Measurements from ENCODE around the gene GSDME.

DNA sequence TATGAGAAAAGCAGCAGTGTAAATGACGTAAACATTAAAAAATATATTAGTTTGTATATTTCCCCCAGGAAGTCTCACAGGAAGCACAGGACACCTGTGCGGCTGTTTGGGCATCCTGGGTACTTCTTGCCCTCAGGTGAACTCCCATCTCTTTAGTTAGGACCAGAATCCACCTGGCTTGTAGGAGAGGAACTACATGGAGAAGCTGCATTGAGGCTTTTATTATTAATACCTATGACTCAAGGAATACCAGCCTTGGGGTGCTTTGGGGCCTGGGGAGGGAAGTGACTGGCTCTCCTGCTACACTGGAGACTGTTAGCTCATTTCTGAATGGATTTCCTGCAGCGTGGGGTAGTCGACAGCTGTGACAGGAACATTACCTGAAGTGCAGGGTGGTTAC lies 40.0 kb upstream of the GSDME start:
- TF ChIP-seq EZH2phosphoT487 (IDR thresholded peaks at IDR 0.05; ENCODE audit: low read length) (no peak), EZH2 (optimal IDR thresholded peaks at IDR 0.05; ENCODE audit: low read depth, low read length) (no peak)
- TF ChIP-seq, protein P1, sequence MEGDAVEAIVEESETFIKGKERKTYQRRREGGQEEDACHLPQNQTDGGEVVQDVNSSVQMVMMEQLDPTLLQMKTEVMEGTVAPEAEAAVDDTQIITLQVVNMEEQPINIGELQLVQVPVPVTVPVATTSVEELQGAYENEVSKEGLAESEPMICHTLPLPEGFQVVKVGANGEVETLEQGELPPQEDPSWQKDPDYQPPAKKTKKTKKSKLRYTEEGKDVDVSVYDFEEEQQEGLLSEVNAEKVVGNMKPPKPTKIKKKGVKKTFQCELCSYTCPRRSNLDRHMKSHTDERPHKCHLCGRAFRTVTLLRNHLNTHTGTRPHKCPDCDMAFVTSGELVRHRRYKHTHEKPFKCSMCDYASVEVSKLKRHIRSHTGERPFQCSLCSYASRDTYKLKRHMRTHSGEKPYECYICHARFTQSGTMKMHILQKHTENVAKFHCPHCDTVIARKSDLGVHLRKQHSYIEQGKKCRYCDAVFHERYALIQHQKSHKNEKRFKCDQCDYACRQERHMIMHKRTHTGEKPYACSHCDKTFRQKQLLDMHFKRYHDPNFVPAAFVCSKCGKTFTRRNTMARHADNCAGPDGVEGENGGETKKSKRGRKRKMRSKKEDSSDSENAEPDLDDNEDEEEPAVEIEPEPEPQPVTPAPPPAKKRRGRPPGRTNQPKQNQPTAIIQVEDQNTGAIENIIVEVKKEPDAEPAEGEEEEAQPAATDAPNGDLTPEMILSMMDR (IDR thresholded peaks at IDR 0.05; ENCODE audit: low read length), result no peak

Data from MM.1S (cell line).